Prostate gland (tissue), 2 donors: ENCODE results near the gene TGFB1I1. TPM values are rescaled to one million over a fixed set of nuclear protein-coding genes. Genes with fewer than 3 reads are reported as not detected.

Source experiments
- DNase-seq: peaks from one replicate; pipeline ENCODE4 v3.0.0-alpha.2; 2019; ENCODE audit warnings: low spot score
- H3K27ac ChIP-seq, 2 donors: fragments of 200-600 bp; sonication (generic); 2 replicates each; pipeline ENCODE4 v1.5.1; 2017 to 2019
- H3K27me3 ChIP-seq: fragments of 200-600 bp; sonication (generic); replicated peaks from 2 replicates; pipeline ENCODE4 v1.5.1; 2019; ENCODE audit not compliant: insufficient read depth
- H3K36me3 ChIP-seq, 2 donors: fragments of 200-600 bp; sonication (generic); 1 replicate in 1 of 2; 2 replicates in 1 of 2; pipeline versions ENCODE4 v1.5.1 to v1.8.1; 2017 to 2019
- H3K4me1 ChIP-seq: fragments of 200-600 bp; sonication (generic); replicated peaks from 2 replicates; pipeline ENCODE4 v1.5.1; 2019
- H3K4me3 ChIP-seq, 2 donors: fragments of 200-600 bp; sonication (generic); 2 replicates each; pipeline ENCODE4 v1.5.1; 2017 to 2019
- H3K9me3 ChIP-seq: fragments of 200-600 bp; sonication (generic); 2 replicates; pipeline ENCODE4 v1.5.1; 2017
- CTCF ChIP-seq, 4 experiments: fragments of 200-600 bp in 2 of 4; fragments of 450-650 bp in 2 of 4; sonication (generic) in 2 of 4; IDR thresholded peaks; 1 replicate in 3 of 4; 2 replicates in 1 of 4; pipeline ENCODE4 v1.5.1; 2016 to 2019; ENCODE audit warnings: antibody characterized with exemption in 4 of 4, mild to moderate bottlenecking in 2 of 4, moderate library complexity in 2 of 4
- POLR2A ChIP-seq: fragments of 450-650 bp; IDR thresholded peaks from one replicate; pipeline ENCODE4 v1.6.1; 2016; ENCODE audit warnings: antibody characterized with exemption, mild to moderate bottlenecking
- POLR2AphosphoS5 ChIP-seq: sonication (generic); formaldehyde crosslinking; IDR thresholded peaks from one replicate; pipeline ENCODE4 v1.6.1; 2017; ENCODE audit warnings: antibody characterized with exemption
- WGBS: methylation state at CpG from one replicate; pipeline ENCODE4 v1.1.5; 2018; 5-methylcytosine and 5-hydroxymethylcytosine counted together
- intact Hi-C: fragments of 100-400 bp; cut with DNase I; formaldehyde crosslinking; loops from one replicate; pipeline ENCODE4 v1.14.2; 2022
- total RNA-seq, 2 donors: library from RNA; depleted of rRNA; stranded (reverse); fragments of >200 nt; gene quantifications; one replicate each; pipeline ENCODE4 v1.1.0, GENCODE V29; 2016

TGFB1I1 gene
- total RNA-seq, 2 donors from 2014 or later = 62.0 to 115 TPM

DNA sequence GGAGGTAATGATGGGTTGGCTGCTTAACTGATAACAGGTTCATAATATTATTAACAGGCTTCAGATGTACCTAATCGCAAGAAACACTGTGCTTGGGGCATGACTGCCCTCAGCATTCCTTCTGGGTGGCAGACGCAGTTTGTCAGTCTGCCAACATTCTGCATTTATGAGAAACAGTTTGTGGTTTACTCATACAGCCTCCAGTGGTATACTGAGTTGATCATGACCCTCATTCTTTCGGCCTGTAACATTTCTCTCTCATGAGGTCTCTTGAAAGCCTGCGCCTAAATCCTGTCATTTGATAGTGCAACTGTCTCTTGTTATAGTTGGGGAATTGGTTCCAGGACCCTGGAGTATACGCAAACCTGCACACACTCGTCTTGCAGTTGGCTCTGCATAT lies 41.2 kb downstream of the TGFB1I1 start:
- intact Hi-C loops = no loop called here
- no peak overlapping the region for H3K4me3 ChIP-seq
- WGBS = 49% methylated on average over 6 of the region's 6 CpGs
- H3K4me1 ChIP-seq = no peaks in the 10 kb centered on the region
- H3K27ac ChIP-seq = no peak overlapping the region
- DNase-seq = no peak
- H3K36me3 ChIP-seq = no peaks in the 10 kb centered on the region
- H3K9me3 ChIP-seq = no peaks in the 10 kb centered on the region
- TF ChIP-seq POLR2AphosphoS5 = no peak
- no peak for TF ChIP-seq CTCF (IDR thresholded peaks at IDR 0.05)
- TF ChIP-seq POLR2A = no peak
- no peaks in the 10 kb centered on the region for H3K27me3 ChIP-seq

DNA sequence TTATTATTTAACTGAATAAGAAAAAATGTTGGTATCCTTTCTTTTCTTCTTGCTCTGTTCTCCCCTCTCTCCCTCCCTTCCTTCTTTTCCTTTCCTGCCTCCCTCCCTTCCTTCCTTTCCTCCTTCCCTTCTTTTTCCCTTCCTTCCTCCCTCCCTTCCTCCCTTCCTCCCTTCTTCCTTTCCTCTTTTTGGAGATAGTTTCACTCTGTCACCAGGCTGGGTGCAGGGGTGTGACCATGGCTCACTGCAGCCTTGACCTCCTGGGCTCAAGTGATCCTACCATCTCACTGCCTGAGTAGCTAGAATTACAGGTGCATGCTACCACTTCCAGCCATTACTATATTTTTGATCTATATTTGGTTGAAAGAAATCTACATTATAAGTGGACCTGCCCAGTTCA lies 41.9 kb downstream of the TGFB1I1 start:
- Histone ChIP-seq H3K27me3 (no peaks in the 10 kb centered on the region), H3K9me3 (no peaks in the 10 kb centered on the region), H3K4me3 (no peak overlapping the region), H3K4me1 (no peaks in the 10 kb centered on the region), H3K36me3 (no peaks in the 10 kb centered on the region), H3K27ac (no peak overlapping the region)
- intact Hi-C loops = no loop called here
- TF ChIP-seq CTCF (IDR thresholded peaks at IDR 0.05) = no peak
- no peak for TF ChIP-seq POLR2AphosphoS5
- no peak for TF ChIP-seq POLR2A
- no peak for DNase-seq

DNA sequence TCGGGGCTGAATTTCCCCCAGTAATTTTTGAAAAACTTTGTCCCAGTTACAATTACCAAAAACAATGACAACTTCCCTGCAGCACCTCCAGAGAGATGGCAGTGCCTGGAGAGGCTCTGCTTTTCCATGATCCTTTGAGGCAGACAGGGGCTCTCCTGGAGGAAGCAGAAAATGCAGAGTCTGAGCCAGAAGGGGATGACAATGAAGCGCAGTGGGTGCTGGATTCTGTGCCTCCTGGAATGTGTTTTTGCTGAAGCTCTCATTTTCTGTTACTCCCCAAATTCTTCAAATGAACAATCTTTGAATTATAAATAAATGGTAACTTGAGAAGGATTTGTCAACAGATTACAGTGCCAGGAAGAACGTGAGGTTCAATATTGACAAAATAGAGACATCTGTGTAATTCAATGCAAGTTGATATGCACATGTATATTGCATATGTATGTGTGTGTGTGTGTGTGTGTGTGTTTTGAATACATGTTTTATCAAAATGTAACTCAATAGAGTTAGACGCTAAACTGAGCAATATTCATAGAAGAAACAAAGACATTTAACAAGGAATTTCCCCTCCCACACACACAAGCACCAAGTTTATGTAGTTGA lies 45.9 kb downstream of the TGFB1I1 start:
- no peaks in the 10 kb centered on the region for H3K4me1 ChIP-seq
- intact Hi-C loops = no loop called here
- no peak for TF ChIP-seq CTCF (IDR thresholded peaks at IDR 0.05)
- no peak for TF ChIP-seq POLR2A
- TF ChIP-seq POLR2AphosphoS5 = no peak
- H3K27me3 ChIP-seq = no peaks in the 10 kb centered on the region
- no peaks in the 10 kb centered on the region for H3K9me3 ChIP-seq
- WGBS = 64% methylated on average over 4 of the region's 4 CpGs
- no peak for DNase-seq
- H3K36me3 ChIP-seq = no peaks in the 10 kb centered on the region
- H3K27ac ChIP-seq = no peak overlapping the region
- H3K4me3 ChIP-seq = no peak overlapping the region

DNA sequence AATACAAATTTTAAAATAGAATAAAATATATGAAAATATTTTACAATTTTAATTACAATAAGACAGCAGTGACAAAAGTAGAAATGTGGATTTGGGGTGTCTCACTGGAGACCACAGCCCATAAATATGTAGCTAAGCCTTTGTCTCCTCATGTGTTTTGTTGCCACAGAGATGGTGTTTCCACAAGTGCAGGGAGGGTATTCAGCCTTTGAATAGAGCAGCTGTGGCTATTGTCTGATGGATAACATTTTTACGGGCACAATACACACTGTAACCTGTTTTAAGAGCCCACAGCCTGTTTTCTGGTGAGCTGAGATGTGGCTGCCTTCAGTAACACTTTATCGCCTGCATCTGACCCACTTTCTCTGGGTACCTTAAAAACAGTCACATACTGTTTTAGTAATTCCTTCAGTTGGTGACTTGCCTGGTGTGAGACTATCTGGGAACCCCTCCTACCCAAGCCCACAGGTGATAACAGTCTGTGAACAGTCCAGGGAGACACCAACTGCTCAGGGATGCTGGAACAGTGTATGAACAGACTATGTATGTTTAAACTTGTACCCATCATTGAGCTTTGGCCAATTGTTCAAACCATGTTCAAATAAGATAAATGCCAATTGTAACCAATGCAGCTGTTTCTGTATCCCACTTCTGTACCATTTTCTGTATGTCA lies 47.9 kb downstream of the TGFB1I1 start:
- intact Hi-C loops = no loop called here
- DNase-seq = no peak

More for the DNA sequence above, 47.9 kb downstream of the TGFB1I1 start:
- Histone ChIP-seq H3K9me3 (no peaks in the 10 kb centered on the region), H3K27me3 (no peaks in the 10 kb centered on the region), H3K36me3 (no peaks in the 10 kb centered on the region), H3K4me3 (no peak overlapping the region), H3K27ac (no peak overlapping the region), H3K4me1 (no peaks in the 10 kb centered on the region)
- WGBS = 41% methylated on average over 2 of the region's 2 CpGs
- TF ChIP-seq CTCF (IDR thresholded peaks at IDR 0.05) (no peak), POLR2AphosphoS5 (no peak)
